GM12878 (cell line): ENCODE measurements around the gene ASIC3.

ENCODE experiments used
- CTCF ChIP-seq, 3 experiments: IDR thresholded peaks in 2 of 3; conservative IDR thresholded peaks in 1 of 3; 2 replicates each; pipeline ENCODE4 v1.5.1; 2011; ENCODE audit warnings: low read depth in 3 of 3, low read length in 3 of 3, mild to moderate bottlenecking in 3 of 3, control low read depth in 2 of 3, moderate library complexity in 2 of 3, inconsistent platforms in 1 of 3, mixed read lengths in 1 of 3; ENCODE audit not compliant: control insufficient read depth in 2 of 3, insufficient read depth in 1 of 3; ENCODE audit errors: extremely low read depth in 1 of 3
- EP300 ChIP-seq, 2 experiments: fragments of 150-350 bp in 1 of 2; IDR thresholded peaks; 2 replicates each; pipeline ENCODE4 v1.6.1; 2011 to 2012; ENCODE audit warnings: low read depth in 2 of 2, low read length in 2 of 2, borderline replicate concordance in 1 of 2, improper control_type of control experiment in 1 of 2, inconsistent platforms in 1 of 2; ENCODE audit not compliant: control insufficient read depth in 1 of 2
- EZH2 ChIP-seq: IDR thresholded peaks from 2 replicates; pipeline ENCODE4 v1.6.1; 2012; ENCODE audit warnings: low read depth, mild to moderate bottlenecking, control low read depth, inconsistent platforms, low read length, borderline replicate concordance; ENCODE audit not compliant: control insufficient read depth
- FOXM1 ChIP-seq: IDR thresholded peaks from 2 replicates; pipeline ENCODE4 v1.6.1; 2012; ENCODE audit warnings: low read depth, mild to moderate bottlenecking, inconsistent platforms, low read length, moderate library complexity
- MYC ChIP-seq: IDR thresholded peaks from 2 replicates; pipeline ENCODE4 v1.6.1; 2011; ENCODE audit warnings: mild to moderate bottlenecking, low read length, moderate library complexity, inconsistent platforms; ENCODE audit not compliant: insufficient read depth, insufficient replicate concordance, insufficient read length, severe bottlenecking
- POLR2A ChIP-seq: IDR thresholded peaks from 2 replicates; pipeline ENCODE4 v1.6.1; 2011; ENCODE audit warnings: low read depth, mild to moderate bottlenecking, low read length
- SIN3A ChIP-seq: IDR thresholded peaks from 2 replicates; pipeline ENCODE4 v1.6.1; 2012; ENCODE audit warnings: low read depth, low read length, improper control_type of control experiment
- SMC3 ChIP-seq: IDR thresholded peaks from 2 replicates; pipeline ENCODE4 v1.6.1; 2011; ENCODE audit warnings: low read length, improper control_type of control experiment, borderline replicate concordance
- TF ChIP-seq, protein P1 (sequence below): IDR thresholded peaks from 2 replicates; pipeline ENCODE4 v1.6.1; 2012; ENCODE audit warnings: low read depth, low read length, improper control_type of control experiment

GRCh38 chr7:151017370-151017952 lies 30.9 kb upstream of the ASIC3 start:
- no peak for TF ChIP-seq FOXM1
- TF ChIP-seq CTCF (IDR thresholded peaks at IDR 0.05 in 2 of 3, conservative IDR thresholded peaks at IDR 0.05 in 1 of 3; ENCODE audit: control insufficient read depth in 2 of 3, extremely low read depth in 1 of 3, insufficient read depth in 1 of 3, low read depth in 3 of 3, low read length in 3 of 3): no peak
- no peak for TF ChIP-seq POLR2A
- TF ChIP-seq, protein P1, sequence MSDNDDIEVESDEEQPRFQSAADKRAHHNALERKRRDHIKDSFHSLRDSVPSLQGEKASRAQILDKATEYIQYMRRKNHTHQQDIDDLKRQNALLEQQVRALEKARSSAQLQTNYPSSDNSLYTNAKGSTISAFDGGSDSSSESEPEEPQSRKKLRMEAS: no peak
- TF ChIP-seq MYC: no peak
- no peak for TF ChIP-seq EP300 (IDR thresholded peaks at IDR 0.05; ENCODE audit: borderline replicate concordance in 1 of 2, control insufficient read depth in 1 of 2, low read depth in 2 of 2, low read length in 2 of 2)
- TF ChIP-seq SMC3: no peak
- TF ChIP-seq EZH2: no peak
- no peak for TF ChIP-seq SIN3A
